Measurements from ENCODE around the gene PRUNE2. TPM values are rescaled to one million over a fixed set of nuclear protein-coding genes. Genes with fewer than 3 reads are reported as not detected.

PRUNE2 gene
- polyA plus RNA-seq, 1 of the 3 experiments (the other 2 are of a cell fraction), result 13.0 TPM

DNA sequence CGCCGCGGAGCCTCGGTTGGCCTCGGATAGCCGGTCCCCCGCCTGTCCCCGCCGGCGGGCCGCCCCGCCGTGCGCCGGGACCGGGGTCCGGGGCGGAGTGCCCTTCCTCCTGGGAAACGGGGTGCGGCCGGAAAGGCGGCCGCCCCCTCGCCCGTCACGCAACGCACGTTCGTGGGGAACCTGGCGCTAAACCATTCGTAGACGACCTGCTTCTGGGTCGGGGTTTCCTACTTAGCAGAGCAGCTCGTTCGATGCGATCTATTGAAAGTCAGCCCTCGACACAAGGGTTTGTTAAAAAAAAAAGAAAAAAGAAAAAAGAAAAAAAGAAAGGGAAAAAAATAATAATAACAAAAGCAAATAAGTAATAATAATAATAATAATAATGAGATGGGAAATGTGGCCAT lies 334.2 kb downstream of the PRUNE2 start (continued):
- TF ChIP-seq, protein P1, sequence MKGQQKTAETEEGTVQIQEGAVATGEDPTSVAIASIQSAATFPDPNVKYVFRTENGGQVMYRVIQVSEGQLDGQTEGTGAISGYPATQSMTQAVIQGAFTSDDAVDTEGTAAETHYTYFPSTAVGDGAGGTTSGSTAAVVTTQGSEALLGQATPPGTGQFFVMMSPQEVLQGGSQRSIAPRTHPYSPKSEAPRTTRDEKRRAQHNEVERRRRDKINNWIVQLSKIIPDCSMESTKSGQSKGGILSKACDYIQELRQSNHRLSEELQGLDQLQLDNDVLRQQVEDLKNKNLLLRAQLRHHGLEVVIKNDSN (IDR thresholded peaks at IDR 0.05; ENCODE audit: borderline replicate concordance, low read depth), result no peak
- TF ChIP-seq RCOR1 (IDR thresholded peaks at IDR 0.05; ENCODE audit: low read length) (no peak), FOXM1 (IDR thresholded peaks at IDR 0.05; ENCODE audit: low read depth) (no peak), MEF2A (IDR thresholded peaks at IDR 0.05; ENCODE audit: borderline replicate concordance, low read depth) (no peak), CHD2 (IDR thresholded peaks at IDR 0.05; ENCODE audit: low read length, partially characterized antibody) (no peak), EP300 (IDR thresholded peaks at IDR 0.05; ENCODE audit: borderline replicate concordance in 1 of 2, low read depth in 1 of 2, low read length in 1 of 2) (no peak), TCF12 (IDR thresholded peaks at IDR 0.05) (no peak), REST (IDR thresholded peaks at IDR 0.05; ENCODE audit: low read depth, low read length) (no peak), RXRA (IDR thresholded peaks at IDR 0.05; ENCODE audit: borderline replicate concordance, low read depth) (no peak)

DNA sequence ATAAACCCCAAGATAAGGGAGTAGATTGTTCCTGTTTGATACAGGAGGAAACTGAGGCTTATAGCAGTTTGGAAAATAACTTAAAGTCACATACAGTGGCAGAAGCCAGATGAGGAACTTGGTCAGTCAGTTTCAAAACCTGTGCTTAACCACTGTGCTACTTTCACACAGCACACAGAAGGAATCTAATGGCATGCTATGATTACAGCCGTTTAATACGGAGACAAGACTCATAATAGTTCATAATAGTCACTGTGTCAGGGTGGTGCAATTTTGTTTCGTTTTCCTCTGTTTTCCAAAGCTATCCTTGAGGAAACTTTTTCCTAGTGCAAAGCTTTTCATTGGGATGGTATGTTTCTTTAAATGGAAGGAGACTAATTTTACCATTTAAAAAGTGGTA lies 334.6 kb downstream of the PRUNE2 start:
- H3K9me2 ChIP-seq, result no peaks in the 10 kb centered on the region
- no peak overlapping the region for H3K27ac ChIP-seq (ENCODE audit: low read depth in 2 of 2, low read length in 1 of 2)
- H3K79me2 ChIP-seq (ENCODE audit: insufficient read depth), result no peaks in the 10 kb centered on the region
- H3F3A ChIP-seq (replicated peaks; ENCODE audit: insufficient read depth), result no peaks in the 10 kb centered on the region
- H4K20me1 ChIP-seq (ENCODE audit: insufficient read depth), result no peaks in the 10 kb centered on the region
- 4% methylated on average over 3 of the region's 3 CpGs for WGBS (ENCODE audit: low lambda C conversion rate)
- no peak overlapping the region for H3K9ac ChIP-seq
- DNase-seq, result no peak
- H3K4me1 ChIP-seq (ENCODE audit: control insufficient read depth in 1 of 2, insufficient read depth in 2 of 2, low read depth in 1 of 2, low read length in 1 of 2), result no peaks in the 10 kb centered on the region
- TF ChIP-seq RCOR1 (IDR thresholded peaks at IDR 0.05; ENCODE audit: low read length) (no peak), FOSL2 (IDR thresholded peaks at IDR 0.05; ENCODE audit: borderline replicate concordance, low read depth) (no peak), SMC3 (IDR thresholded peaks at IDR 0.05; ENCODE audit: low read depth, low read length) (no peak)
- no peaks in the 10 kb centered on the region for H3K9me3 ChIP-seq
- H3K27me3 ChIP-seq (ENCODE audit: insufficient read depth), result peaks cover 49% of the 10 kb centered on the region; the same call in 1 of the 2 replicates
- H3K36me3 ChIP-seq (replicated peaks in 1 of 2; ENCODE audit: control insufficient read depth in 1 of 2, insufficient read depth in 2 of 2, low read length in 1 of 2), result no peaks in the 10 kb centered on the region
- H3K4me2 ChIP-seq, result no peak overlapping the region
- CTCF ChIA-PET, result no interaction called here
- no peak overlapping the region for H3K4me3 ChIP-seq (ENCODE audit: low read depth in 2 of 2, low read length in 1 of 2)
- POLR2A ChIA-PET, result no interaction called here
- no peak overlapping the region for H2AFZ ChIP-seq (ENCODE audit: low read depth)

DNA sequence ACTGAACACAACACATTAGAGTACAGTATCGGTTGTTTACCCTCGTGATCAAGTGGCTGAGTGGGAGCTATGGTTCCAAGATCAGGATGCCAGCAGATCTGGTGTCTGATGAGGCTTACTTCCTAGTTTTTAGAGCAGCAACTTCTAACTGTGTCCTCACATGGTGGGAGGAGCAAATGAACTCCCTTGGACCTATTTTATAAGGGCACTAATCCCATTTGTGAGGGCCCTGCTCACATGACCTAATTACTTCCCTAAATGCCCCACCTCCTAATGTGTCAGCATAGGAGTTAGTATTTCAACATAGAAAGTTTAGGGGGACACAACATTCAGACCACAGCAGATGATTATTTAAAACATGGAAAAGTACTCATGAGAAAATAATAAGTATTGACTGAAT lies 335.1 kb downstream of the PRUNE2 start:
- Histone ChIP-seq H3K9me2 (no peaks in the 10 kb centered on the region), H3K36me3 (replicated peaks in 1 of 2; ENCODE audit: control insufficient read depth in 1 of 2, insufficient read depth in 2 of 2, low read length in 1 of 2) (no peaks in the 10 kb centered on the region), H3K27me3 (ENCODE audit: insufficient read depth) (peaks cover 49% of the 10 kb centered on the region; the same call in 1 of the 2 replicates), H3K4me3 (ENCODE audit: low read depth in 2 of 2, low read length in 1 of 2) (no peak overlapping the region), H3K4me2 (no peak overlapping the region), H3K9ac (no peak overlapping the region), H3K79me2 (ENCODE audit: insufficient read depth) (no peaks in the 10 kb centered on the region), H4K20me1 (ENCODE audit: insufficient read depth) (no peaks in the 10 kb centered on the region), H3K27ac (ENCODE audit: low read depth in 2 of 2, low read length in 1 of 2) (no peak overlapping the region), H3K4me1 (ENCODE audit: control insufficient read depth in 1 of 2, insufficient read depth in 2 of 2, low read depth in 1 of 2, low read length in 1 of 2) (no peaks in the 10 kb centered on the region), H3K9me3 (no peaks in the 10 kb centered on the region), H2AFZ (ENCODE audit: low read depth) (no peak overlapping the region), H3F3A (replicated peaks; ENCODE audit: insufficient read depth) (no peaks in the 10 kb centered on the region)
- no peak for DNase-seq
- ChIA-PET CTCF (no interaction called here), POLR2A (no interaction called here)
- WGBS (ENCODE audit: low lambda C conversion rate), result 5% methylated on average over 2 of the region's 2 CpGs
- TF ChIP-seq NRF1 (IDR thresholded peaks at IDR 0.05; ENCODE audit: low read depth, low read length) (no peak), RAD21 (IDR thresholded peaks at IDR 0.05; ENCODE audit: low read length) (no peak), FOSL2 (IDR thresholded peaks at IDR 0.05; ENCODE audit: borderline replicate concordance, low read depth) (no peak), SIN3A (IDR thresholded peaks at IDR 0.05; ENCODE audit: borderline replicate concordance, low read depth, low read length) (no peak), GABPA (IDR thresholded peaks at IDR 0.05; ENCODE audit: low read depth) (no peak), POLR2AphosphoS5 (IDR thresholded peaks at IDR 0.05; ENCODE audit: low read depth, low read length) (no peak), FOXJ3 (CRISPR knock-in tag; IDR thresholded peaks at IDR 0.05) (no peak)
- TF ChIP-seq, protein P2, sequence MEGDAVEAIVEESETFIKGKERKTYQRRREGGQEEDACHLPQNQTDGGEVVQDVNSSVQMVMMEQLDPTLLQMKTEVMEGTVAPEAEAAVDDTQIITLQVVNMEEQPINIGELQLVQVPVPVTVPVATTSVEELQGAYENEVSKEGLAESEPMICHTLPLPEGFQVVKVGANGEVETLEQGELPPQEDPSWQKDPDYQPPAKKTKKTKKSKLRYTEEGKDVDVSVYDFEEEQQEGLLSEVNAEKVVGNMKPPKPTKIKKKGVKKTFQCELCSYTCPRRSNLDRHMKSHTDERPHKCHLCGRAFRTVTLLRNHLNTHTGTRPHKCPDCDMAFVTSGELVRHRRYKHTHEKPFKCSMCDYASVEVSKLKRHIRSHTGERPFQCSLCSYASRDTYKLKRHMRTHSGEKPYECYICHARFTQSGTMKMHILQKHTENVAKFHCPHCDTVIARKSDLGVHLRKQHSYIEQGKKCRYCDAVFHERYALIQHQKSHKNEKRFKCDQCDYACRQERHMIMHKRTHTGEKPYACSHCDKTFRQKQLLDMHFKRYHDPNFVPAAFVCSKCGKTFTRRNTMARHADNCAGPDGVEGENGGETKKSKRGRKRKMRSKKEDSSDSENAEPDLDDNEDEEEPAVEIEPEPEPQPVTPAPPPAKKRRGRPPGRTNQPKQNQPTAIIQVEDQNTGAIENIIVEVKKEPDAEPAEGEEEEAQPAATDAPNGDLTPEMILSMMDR (IDR thresholded peaks at IDR 0.05), result no peak
- TF ChIP-seq, protein P3, sequence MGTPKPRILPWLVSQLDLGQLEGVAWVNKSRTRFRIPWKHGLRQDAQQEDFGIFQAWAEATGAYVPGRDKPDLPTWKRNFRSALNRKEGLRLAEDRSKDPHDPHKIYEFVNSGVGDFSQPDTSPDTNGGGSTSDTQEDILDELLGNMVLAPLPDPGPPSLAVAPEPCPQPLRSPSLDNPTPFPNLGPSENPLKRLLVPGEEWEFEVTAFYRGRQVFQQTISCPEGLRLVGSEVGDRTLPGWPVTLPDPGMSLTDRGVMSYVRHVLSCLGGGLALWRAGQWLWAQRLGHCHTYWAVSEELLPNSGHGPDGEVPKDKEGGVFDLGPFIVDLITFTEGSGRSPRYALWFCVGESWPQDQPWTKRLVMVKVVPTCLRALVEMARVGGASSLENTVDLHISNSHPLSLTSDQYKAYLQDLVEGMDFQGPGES (IDR thresholded peaks at IDR 0.05; ENCODE audit: low read depth, low read length), result no peak
